Nephron (organoid): ENCODE results near the gene ADAM23.

Experiments
- H3K27ac Mint-ChIP-seq, 3 experiments: 2 replicates each; pipeline ENCODE4 v1.8.0; 2020; ENCODE audit warnings: mixed read lengths in 3 of 3, mild to moderate bottlenecking in 2 of 3, moderate library complexity in 1 of 3
- H3K27me3 Mint-ChIP-seq: 2 replicates; pipeline ENCODE4 v1.8.0; 2021; ENCODE audit warnings: low read depth, mild to moderate bottlenecking, moderate library complexity, mixed read lengths
- H3K36me3 Mint-ChIP-seq: 2 replicates; pipeline ENCODE4 v1.8.0; 2020; ENCODE audit warnings: low read depth, mixed read lengths
- H3K4me1 Mint-ChIP-seq: 2 replicates; pipeline ENCODE4 v1.8.0; 2020; ENCODE audit warnings: mixed read lengths
- H3K4me3 Mint-ChIP-seq, 3 experiments: 2 replicates each; pipeline ENCODE4 v1.8.0; 2020; ENCODE audit warnings: mild to moderate bottlenecking in 3 of 3, mixed read lengths in 3 of 3, moderate library complexity in 2 of 3
- H3K9me3 Mint-ChIP-seq: 2 replicates; pipeline ENCODE4 v1.8.0; 2020; ENCODE audit warnings: mixed read lengths
- TF ChIP-seq, protein P1 (sequence below), 3 experiments: fragments of 200-600 bp; sonication (generic); IDR thresholded peaks; one replicate each; pipeline ENCODE4 v1.5.0; 2021; ENCODE audit warnings: antibody characterized with exemption in 3 of 3; ENCODE audit not compliant: unreplicated experiment in 3 of 3

The ADAM23 gene

DNA sequence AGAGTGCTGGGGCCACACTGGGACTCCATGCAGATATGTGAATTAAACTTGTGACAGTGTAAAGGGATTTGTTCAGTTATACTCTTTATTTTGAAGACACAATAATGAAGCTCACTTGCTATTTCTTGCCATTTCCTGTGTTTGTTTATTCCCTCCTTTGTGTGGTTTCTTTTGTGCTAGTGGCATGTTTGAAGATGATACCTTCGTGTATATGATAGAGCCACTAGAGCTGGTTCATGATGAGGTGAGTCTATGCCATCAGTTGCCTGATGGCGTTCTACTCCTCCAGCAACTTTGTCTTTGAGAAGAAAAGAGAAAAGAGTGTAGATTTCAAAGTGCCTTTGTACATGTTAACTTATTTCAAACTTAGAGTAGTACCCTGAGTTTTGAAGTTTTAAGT is 99.7 kb downstream of the ADAM23 start:
- Mint-ChIP-seq H3K4me1 (no peaks in the 10 kb centered on the region), H3K27me3 (no peaks in the 10 kb centered on the region), H3K27ac (no peak overlapping the region), H3K36me3 (no peaks in the 10 kb centered on the region), H3K9me3 (no peaks in the 10 kb centered on the region), H3K4me3 (no peak overlapping the region)
- TF ChIP-seq, protein P1, sequence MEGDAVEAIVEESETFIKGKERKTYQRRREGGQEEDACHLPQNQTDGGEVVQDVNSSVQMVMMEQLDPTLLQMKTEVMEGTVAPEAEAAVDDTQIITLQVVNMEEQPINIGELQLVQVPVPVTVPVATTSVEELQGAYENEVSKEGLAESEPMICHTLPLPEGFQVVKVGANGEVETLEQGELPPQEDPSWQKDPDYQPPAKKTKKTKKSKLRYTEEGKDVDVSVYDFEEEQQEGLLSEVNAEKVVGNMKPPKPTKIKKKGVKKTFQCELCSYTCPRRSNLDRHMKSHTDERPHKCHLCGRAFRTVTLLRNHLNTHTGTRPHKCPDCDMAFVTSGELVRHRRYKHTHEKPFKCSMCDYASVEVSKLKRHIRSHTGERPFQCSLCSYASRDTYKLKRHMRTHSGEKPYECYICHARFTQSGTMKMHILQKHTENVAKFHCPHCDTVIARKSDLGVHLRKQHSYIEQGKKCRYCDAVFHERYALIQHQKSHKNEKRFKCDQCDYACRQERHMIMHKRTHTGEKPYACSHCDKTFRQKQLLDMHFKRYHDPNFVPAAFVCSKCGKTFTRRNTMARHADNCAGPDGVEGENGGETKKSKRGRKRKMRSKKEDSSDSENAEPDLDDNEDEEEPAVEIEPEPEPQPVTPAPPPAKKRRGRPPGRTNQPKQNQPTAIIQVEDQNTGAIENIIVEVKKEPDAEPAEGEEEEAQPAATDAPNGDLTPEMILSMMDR (IDR thresholded peaks at IDR 0.05; ENCODE audit: unreplicated experiment in 3 of 3), result no peak

GRCh38 chr2:206548383-206548782 is 105.1 kb downstream of the ADAM23 start:
- H3K4me3 Mint-ChIP-seq, result no peak overlapping the region
- H3K4me1 Mint-ChIP-seq, result no peaks in the 10 kb centered on the region
- no peak overlapping the region for H3K27ac Mint-ChIP-seq
- TF ChIP-seq, protein P1 (IDR thresholded peaks at IDR 0.05; ENCODE audit: unreplicated experiment in 3 of 3), result no peak
- H3K27me3 Mint-ChIP-seq, result no peaks in the 10 kb centered on the region
- H3K36me3 Mint-ChIP-seq, result no peaks in the 10 kb centered on the region
- H3K9me3 Mint-ChIP-seq, result no peaks in the 10 kb centered on the region

DNA sequence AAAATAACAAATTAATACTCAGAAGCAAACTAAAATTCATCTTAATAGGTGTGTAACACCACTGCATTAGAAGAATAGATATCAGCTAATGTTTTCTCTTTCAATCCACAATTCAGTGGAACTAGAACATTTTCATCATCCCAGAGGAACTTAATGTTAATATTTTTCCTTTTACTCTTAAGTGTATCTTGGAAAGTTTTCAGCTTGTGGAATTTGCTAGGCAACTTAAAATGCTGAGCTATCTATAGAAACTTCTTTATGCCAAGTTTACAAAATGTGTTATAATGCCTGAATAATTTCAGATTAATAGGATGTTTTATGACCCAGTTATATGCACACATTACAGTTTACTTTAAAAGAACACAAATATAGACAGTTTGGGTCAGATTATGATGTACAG is 112.4 kb downstream of the ADAM23 start:
- Mint-ChIP-seq H3K36me3 (no peaks in the 10 kb centered on the region), H3K4me3 (no peak overlapping the region), H3K27me3 (no peaks in the 10 kb centered on the region), H3K27ac (no peak overlapping the region), H3K4me1 (no peaks in the 10 kb centered on the region), H3K9me3 (no peaks in the 10 kb centered on the region)
- TF ChIP-seq, protein P1 (IDR thresholded peaks at IDR 0.05; ENCODE audit: unreplicated experiment in 3 of 3), result no peak

DNA sequence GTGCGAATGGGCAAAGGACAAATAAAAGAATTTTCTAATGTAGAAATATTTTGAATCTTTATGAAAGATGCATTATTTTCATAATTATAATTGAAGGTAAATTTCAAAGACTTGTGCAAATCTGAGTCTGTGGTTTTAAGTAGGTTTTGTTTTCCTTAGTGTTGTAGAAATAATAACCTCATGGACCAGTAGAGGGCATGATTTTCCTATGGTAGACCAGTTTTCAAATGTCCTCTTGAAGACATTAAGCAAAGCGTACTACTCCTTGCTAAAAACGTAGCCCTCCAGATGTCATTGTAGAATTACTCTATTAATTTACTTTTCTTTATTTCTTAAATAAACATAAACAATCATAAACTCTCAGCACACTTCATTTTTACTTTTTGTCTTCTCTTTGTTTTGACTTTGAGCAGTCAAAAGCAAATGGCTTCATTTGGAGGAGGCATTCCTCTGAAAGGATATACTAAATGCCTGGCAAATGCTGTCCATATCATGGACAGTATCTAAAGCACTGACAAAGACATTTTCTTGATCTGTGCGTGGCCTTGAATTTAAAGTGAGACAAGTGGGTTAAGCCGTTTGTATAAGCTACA is 113.1 kb downstream of the ADAM23 start:
- Mint-ChIP-seq H3K36me3 (no peaks in the 10 kb centered on the region), H3K9me3 (no peaks in the 10 kb centered on the region), H3K4me3 (no peak overlapping the region), H3K27me3 (no peaks in the 10 kb centered on the region), H3K4me1 (no peaks in the 10 kb centered on the region), H3K27ac (no peak overlapping the region)
- TF ChIP-seq, protein P1 (IDR thresholded peaks at IDR 0.05; ENCODE audit: unreplicated experiment in 3 of 3), result peak; percentile 38 to 59 (median 44)

DNA sequence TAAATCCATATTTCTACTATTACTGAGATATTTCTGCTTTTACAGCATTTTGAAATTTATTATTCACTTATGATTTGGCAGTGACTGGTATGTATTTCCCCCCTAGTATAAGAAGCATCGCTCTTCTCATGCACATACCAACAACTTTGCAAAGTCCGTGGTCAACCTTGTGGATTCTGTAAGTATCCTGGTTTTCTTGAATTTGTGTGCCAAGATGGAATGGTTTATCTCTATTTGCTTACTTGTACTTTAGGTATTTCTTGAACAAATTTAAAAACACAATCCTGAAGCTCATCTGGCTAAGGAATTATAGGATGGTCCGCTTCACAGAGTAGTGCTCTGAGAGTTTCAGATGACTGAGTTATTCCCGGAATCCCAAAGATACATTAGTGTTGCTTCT is 114.0 kb downstream of the ADAM23 start:
- Mint-ChIP-seq H3K36me3 (no peaks in the 10 kb centered on the region), H3K4me1 (no peaks in the 10 kb centered on the region), H3K4me3 (no peak overlapping the region), H3K27me3 (no peaks in the 10 kb centered on the region), H3K27ac (no peak overlapping the region), H3K9me3 (no peaks in the 10 kb centered on the region)
- TF ChIP-seq, protein P1 (IDR thresholded peaks at IDR 0.05; ENCODE audit: unreplicated experiment in 3 of 3), result no peak

DNA sequence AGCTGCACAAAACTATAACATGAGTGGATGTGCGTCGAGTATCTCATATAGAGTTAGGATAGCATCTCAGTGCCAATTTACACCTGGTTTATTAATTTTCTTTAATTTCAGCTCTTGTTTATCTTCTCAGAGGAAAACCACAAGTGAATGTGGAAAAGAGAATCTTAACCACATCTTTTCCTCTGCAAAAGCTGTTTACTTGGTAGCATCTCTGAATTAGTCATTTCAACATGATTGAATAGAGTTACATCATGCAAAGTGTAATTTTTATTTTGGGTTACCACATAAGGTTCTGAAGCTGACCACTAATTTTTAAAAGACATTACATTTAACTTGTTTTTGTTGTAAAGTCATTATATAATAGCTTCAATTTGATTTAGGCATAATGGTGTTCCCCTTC is 115.2 kb downstream of the ADAM23 start:
- no peaks in the 10 kb centered on the region for H3K27me3 Mint-ChIP-seq
- H3K4me1 Mint-ChIP-seq, result no peaks in the 10 kb centered on the region
- H3K4me3 Mint-ChIP-seq, result no peak overlapping the region
- no peaks in the 10 kb centered on the region for H3K36me3 Mint-ChIP-seq
- TF ChIP-seq, protein P1 (IDR thresholded peaks at IDR 0.05; ENCODE audit: unreplicated experiment in 3 of 3), result no peak
- no peaks in the 10 kb centered on the region for H3K9me3 Mint-ChIP-seq
- H3K27ac Mint-ChIP-seq, result no peak overlapping the region
